Measurements from ENCODE around the gene PDE9A.
"Not testable (repeated sequence)": the region's sequence is repeated elsewhere in the genome, so short reads cannot be mapped to it uniquely, and the experiment has no call there.

PDE9A gene

DNA sequence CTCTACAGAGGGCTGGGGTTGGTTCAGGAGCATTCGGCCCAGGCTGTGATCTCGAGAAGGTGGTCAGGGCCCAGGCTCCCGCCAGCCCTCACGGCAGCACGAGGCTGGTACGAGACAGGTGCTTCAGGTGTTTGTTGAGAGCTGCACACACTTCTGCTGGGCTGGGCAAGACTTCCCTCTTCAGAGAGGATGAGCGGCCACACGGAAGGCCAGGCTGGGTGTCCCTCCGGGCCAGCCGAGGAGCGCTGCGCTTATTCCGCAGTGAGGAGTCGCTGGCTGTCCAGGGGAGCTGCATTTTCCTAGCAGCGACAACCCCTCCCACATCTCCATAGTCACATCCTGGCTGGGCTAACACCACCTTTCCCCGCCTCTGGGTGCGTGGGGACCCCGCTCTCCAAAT lies 50.5 kb downstream of the PDE9A start:
- Histone ChIP-seq H3K27me3 (ENCODE audit: insufficient read depth, low read length) (no peaks in the 10 kb centered on the region), H3K4me3 (ENCODE audit: low read length) (no peak overlapping the region), H3K4me1 (ENCODE audit: insufficient read depth, low read length) (peaks cover 31% of the 10 kb centered on the region), H2AFZ (ENCODE audit: low read depth, low read length) (no peak overlapping the region), H3K36me3 (ENCODE audit: insufficient read depth, low read length) (no peaks in the 10 kb centered on the region), H3K9me3 (ENCODE audit: low read length) (peaks cover 14% of the 10 kb centered on the region)

DNA sequence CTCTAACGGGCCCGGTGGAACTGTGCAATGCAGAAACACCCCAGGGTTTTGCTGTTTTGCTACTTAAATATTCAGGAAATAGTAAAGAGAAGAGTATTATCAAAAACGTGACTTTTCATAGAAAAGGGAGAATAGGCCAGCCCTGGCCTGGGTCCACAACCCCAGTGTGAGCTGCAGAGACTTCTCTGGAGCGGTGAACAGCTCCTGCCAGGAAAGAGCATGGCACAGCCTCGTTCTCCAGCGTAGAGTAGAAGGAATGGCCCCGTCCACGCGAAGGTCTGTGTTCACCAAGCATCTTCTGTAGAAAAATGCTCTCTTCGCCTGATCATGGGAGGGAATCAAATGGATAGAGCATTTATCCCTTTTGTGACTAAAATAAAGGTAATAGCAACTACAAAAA lies 51.4 kb downstream of the PDE9A start:
- Histone ChIP-seq H3K4me1 (ENCODE audit: insufficient read depth, low read length) (peaks cover 31% of the 10 kb centered on the region), H3K27me3 (ENCODE audit: insufficient read depth, low read length) (no peaks in the 10 kb centered on the region), H2AFZ (ENCODE audit: low read depth, low read length) (no peak overlapping the region), H3K36me3 (ENCODE audit: insufficient read depth, low read length) (no peaks in the 10 kb centered on the region), H3K9me3 (ENCODE audit: low read length) (peaks cover 14% of the 10 kb centered on the region), H3K4me3 (ENCODE audit: low read length) (no peak overlapping the region)

DNA sequence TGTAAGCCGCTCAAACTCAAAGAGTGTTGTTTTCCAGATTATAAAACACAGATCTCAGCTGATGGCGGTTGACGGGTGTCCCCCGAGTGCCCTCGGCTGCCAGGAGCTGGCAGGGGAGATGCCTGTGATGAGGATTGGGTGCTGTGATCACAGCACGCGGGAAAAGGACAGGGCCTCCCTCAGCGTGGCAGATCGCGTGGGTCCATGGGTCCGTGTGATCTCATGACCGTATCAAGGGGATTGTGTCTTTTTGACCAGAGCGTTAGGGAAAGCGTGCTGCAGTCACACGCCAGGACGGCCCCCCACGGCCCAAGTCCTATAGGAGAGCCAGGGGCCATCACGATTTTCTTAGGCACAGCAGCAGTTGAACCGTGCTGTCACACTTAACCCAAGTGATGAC lies 51.9 kb downstream of the PDE9A start:
- Histone ChIP-seq H3K36me3 (ENCODE audit: insufficient read depth, low read length) (no peaks in the 10 kb centered on the region), H3K27me3 (ENCODE audit: insufficient read depth, low read length) (no peaks in the 10 kb centered on the region), H3K4me1 (ENCODE audit: insufficient read depth, low read length) (peaks cover 31% of the 10 kb centered on the region)

DNA sequence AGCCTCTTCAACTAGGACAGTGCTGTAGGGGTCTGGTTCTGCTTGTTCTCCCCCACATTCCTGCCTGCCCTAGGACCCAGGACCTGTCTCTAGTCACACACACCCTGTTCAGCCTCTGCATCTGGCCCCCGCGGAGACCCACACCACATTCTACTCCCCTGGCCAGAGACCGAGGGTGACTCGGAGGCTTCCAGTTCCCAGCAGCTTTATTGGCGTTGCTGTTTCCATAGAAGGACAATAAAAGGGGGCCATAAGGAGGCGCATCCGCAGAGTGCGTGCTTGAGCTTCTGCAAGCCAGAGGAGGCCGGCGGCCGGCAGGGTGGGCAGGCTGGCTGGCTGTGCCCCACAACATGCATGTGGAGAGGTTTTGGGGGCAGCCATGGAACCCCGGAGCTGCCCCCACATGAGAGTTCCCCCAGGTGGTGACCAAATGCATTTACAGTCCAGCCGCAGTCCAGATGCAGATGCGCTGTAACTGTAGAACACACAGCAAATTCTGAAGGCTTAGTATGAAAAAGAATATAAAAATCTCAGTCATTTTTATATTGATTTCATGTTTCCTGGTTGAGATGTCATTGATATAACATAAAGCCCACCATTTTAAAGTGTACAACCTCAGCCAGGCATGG lies 52.4 kb downstream of the PDE9A start:
- Histone ChIP-seq H3K4me3 (ENCODE audit: low read length) (no peak overlapping the region), H2AFZ (ENCODE audit: low read depth, low read length) (no peak overlapping the region), H3K36me3 (ENCODE audit: insufficient read depth, low read length) (no peaks in the 10 kb centered on the region), H3K27me3 (ENCODE audit: insufficient read depth, low read length) (no peaks in the 10 kb centered on the region), H3K4me1 (ENCODE audit: insufficient read depth, low read length) (peaks cover 31% of the 10 kb centered on the region), H3K9me3 (ENCODE audit: low read length) (peaks cover 12% of the 10 kb centered on the region)

More for the DNA sequence above, 51.9 kb downstream of the PDE9A start:
- no peak overlapping the region for H3K4me3 ChIP-seq (ENCODE audit: low read length)
- H3K9me3 ChIP-seq (ENCODE audit: low read length) = peaks cover 13% of the 10 kb centered on the region
- no peak overlapping the region for H2AFZ ChIP-seq (ENCODE audit: low read depth, low read length)

DNA sequence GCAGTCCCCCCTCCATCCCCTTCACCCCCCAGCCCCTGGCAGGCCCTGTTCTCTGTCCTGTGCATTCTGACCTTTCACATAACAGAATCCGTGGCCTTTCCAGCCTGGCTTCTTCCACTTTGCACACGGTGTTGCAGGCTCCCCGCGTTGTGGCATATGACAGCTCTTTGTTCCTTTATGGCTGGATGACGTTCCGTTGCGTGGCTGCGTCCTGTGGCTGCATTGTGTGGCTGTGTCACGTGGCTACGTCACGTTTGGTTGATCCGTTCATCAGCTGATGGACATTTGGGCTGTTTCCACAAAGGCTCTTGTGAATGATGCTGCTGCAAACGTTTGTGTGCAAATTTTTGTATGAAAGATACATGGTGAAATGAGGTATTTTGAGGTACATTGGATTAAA lies 53.3 kb downstream of the PDE9A start:
- Histone ChIP-seq H3K4me3 (ENCODE audit: low read length) (no peak overlapping the region), H3K9me3 (ENCODE audit: low read length) (peaks cover 8% of the 10 kb centered on the region), H3K27me3 (ENCODE audit: insufficient read depth, low read length) (no peaks in the 10 kb centered on the region), H3K36me3 (ENCODE audit: insufficient read depth, low read length) (no peaks in the 10 kb centered on the region), H3K4me1 (ENCODE audit: insufficient read depth, low read length) (peaks cover 35% of the 10 kb centered on the region), H2AFZ (ENCODE audit: low read depth, low read length) (no peak overlapping the region)

DNA sequence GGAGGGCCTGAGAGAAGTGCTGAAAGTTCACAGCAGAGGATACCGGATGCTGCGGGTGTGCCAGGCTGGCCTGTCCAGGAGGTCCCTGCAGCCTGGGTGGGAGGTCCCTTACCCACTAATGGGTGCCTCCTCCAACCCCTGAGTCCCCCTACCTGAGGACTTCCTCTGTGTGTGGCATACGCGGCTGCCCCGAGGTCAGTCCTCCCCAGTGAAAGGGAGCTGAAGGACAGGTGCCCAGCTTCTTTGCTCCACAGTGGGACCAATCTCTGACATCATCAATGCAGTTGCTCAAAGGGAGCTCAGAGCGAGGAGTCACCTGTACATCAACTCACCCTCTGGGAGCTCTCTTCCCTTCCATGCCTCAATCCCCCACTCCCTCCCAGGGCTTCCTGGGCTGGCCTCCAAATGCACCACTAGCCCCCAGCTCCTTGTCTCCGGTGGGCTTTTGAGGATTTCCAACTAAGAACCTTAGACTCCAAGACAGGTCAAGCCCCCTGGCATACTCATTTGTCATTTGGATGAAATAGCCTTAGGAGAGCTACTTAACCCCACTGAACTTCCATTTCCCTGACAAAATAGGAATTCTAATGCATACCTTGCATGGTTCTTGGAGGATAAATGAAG lies 53.9 kb downstream of the PDE9A start:
- Histone ChIP-seq H2AFZ (ENCODE audit: low read depth, low read length) (no peak overlapping the region), H3K27me3 (ENCODE audit: insufficient read depth, low read length) (no peaks in the 10 kb centered on the region), H3K9me3 (ENCODE audit: low read length) (peaks cover 7% of the 10 kb centered on the region), H3K36me3 (ENCODE audit: insufficient read depth, low read length) (no peaks in the 10 kb centered on the region), H3K4me1 (ENCODE audit: insufficient read depth, low read length) (peaks cover 37% of the 10 kb centered on the region), H3K4me3 (ENCODE audit: low read length) (no peak overlapping the region)

DNA sequence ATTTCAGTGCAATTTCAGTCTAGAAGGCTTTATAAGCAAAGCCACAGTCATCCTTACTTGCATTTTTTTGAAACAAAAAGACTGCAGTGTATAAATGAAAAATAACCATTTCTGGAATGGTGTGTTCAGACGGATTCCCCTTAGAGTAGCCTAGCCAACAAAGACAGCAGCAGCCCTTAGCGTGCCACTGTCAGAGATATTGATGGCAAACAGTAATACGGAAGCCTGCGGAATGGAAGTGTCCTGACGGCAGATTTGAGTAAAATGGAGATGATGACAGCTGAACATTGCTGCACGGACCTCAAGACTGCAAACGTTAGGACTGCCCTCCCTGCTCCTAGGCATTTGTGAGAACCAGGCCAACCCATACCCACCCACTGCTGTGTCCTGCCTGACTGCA lies 54.7 kb downstream of the PDE9A start:
- no peak overlapping the region for H3K4me3 ChIP-seq (ENCODE audit: low read length)
- no peaks in the 10 kb centered on the region for H3K27me3 ChIP-seq (ENCODE audit: insufficient read depth, low read length)
- peaks cover 37% of the 10 kb centered on the region for H3K4me1 ChIP-seq (ENCODE audit: insufficient read depth, low read length)
- H2AFZ ChIP-seq (ENCODE audit: low read depth, low read length) = no peak overlapping the region
- H3K9me3 ChIP-seq (ENCODE audit: low read length) = peaks cover 4% of the 10 kb centered on the region
- H3K36me3 ChIP-seq (ENCODE audit: insufficient read depth, low read length) = no peaks in the 10 kb centered on the region

DNA sequence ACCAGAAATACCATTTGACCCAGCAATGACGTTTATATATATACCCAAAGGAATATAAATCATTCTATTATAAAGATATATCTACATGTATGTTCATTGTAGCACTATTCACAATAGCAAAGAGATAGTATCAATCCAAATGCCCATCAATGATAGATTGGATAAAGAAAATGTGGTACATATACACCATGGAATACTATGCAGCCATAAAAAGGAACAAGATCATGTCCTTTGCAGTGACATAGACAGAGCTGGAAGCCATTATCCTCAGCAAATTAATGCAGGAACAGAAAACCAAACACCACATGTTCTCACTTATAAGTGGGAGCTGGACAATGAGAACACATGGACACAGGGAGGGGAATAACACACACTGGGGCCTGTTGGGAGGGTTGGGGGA lies 55.5 kb downstream of the PDE9A start:
- not testable (repeated sequence) for H3K4me3 ChIP-seq (ENCODE audit: low read length); H2AFZ ChIP-seq (ENCODE audit: low read depth, low read length); H3K9me3 ChIP-seq (ENCODE audit: low read length); H3K36me3 ChIP-seq (ENCODE audit: insufficient read depth, low read length); H3K27me3 ChIP-seq (ENCODE audit: insufficient read depth, low read length)
- peaks cover 32% of the 10 kb centered on the region for H3K4me1 ChIP-seq (ENCODE audit: insufficient read depth, low read length)

DNA sequence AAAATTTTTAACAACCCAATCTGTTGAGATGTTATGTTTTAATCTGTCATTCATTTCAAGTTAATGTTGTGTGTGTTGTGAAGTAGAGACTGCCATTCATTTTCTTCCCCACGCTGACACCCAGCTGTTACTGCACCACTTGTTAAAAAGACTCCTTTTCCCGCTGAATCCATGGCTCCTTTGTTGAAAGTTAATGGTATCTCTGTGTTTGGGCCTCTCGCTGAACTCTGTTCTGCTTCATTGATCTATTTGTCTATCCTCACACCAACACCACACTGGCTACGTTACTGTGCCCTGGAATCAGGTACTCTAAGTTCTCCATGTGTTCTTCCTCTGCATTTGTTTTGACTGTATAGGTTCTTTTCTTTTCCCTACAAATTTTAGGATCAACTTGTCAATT lies 58.2 kb downstream of the PDE9A start:
- H3K27me3 ChIP-seq (ENCODE audit: insufficient read depth, low read length) = no peaks in the 10 kb centered on the region
- no peak overlapping the region for H3K4me3 ChIP-seq (ENCODE audit: low read length)
- H2AFZ ChIP-seq (ENCODE audit: low read depth, low read length) = no peak overlapping the region
- H3K36me3 ChIP-seq (ENCODE audit: insufficient read depth, low read length) = no peaks in the 10 kb centered on the region
- peaks cover 2% of the 10 kb centered on the region for H3K9me3 ChIP-seq (ENCODE audit: low read length)
- H3K4me1 ChIP-seq (ENCODE audit: insufficient read depth, low read length) = peaks cover 21% of the 10 kb centered on the region

DNA sequence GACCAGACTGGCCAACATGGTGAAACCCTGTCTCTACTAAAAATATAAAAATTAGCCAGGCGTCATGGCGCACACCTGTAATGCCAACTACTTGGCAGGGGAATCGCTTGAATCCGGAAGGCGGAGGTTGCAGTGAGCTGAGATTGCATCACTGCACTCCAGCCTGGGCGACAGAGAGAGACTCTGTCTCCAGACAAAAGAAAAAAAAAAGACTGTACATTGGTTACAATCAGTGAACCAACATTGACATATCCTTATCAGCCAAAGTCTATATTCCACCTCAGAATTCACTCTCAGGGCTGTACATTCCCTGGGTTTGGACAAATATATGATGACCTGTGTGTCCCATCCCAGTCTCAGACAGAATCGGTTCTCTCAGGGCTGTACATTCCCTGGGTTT lies 62.0 kb downstream of the PDE9A start:
- H3K27me3 ChIP-seq (ENCODE audit: insufficient read depth, low read length); H3K9me3 ChIP-seq (ENCODE audit: low read length); H3K4me3 ChIP-seq (ENCODE audit: low read length); H2AFZ ChIP-seq (ENCODE audit: low read depth, low read length); H3K36me3 ChIP-seq (ENCODE audit: insufficient read depth, low read length); H3K4me1 ChIP-seq (ENCODE audit: insufficient read depth, low read length): not testable (repeated sequence)

DNA sequence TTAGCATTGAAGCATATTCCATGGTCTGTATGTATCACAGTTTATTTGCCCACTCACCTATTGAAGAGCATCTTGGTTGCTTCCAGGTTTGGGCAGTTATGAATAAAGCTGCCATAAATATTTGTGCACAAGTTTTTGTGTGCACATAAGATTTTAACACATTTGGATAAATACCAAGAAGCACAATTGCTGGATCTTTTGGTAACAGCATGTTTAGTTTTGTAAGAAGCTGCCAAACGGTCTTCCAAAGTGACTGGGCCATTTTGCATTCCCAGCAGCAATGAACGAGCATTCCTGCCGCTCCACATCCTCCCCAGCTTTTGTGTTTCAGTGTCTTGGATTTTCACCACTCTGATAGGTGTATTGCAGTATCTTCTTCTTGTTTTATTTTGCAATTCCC lies 62.7 kb downstream of the PDE9A start:
- Histone ChIP-seq H2AFZ (ENCODE audit: low read depth, low read length) (no peak overlapping the region), H3K27me3 (ENCODE audit: insufficient read depth, low read length) (no peaks in the 10 kb centered on the region)

DNA sequence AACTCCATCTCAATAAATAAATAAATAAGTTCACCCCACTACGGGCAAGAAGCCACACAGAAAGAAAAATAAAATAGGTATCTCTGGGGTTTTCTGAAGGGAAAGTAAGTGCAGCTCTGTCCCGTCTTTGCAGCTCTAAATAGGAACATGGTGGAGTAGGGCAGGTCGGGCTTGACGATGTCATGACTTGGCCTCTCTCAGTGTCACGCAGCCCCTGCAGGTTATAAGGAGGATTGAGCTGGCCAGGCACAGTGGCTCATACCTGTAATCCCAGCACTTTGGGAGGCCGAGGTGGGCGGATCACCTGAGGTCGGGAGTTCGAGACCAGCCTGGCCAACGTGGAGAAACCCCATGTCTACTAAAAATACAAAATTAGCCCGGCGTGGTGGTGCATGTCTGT lies 67.1 kb downstream of the PDE9A start:
- not testable (repeated sequence) for H2AFZ ChIP-seq (ENCODE audit: low read depth, low read length); H3K9me3 ChIP-seq (ENCODE audit: low read length); H3K4me3 ChIP-seq (ENCODE audit: low read length); H3K27me3 ChIP-seq (ENCODE audit: insufficient read depth, low read length); H3K36me3 ChIP-seq (ENCODE audit: insufficient read depth, low read length)
- H3K4me1 ChIP-seq (ENCODE audit: insufficient read depth, low read length) = peaks cover 13% of the 10 kb centered on the region

More for the DNA sequence above, 62.7 kb downstream of the PDE9A start:
- no peaks in the 10 kb centered on the region for H3K9me3 ChIP-seq (ENCODE audit: low read length)
- H3K4me1 ChIP-seq (ENCODE audit: insufficient read depth, low read length) = peaks cover 7% of the 10 kb centered on the region
- H3K4me3 ChIP-seq (ENCODE audit: low read length) = no peak overlapping the region
- no peaks in the 10 kb centered on the region for H3K36me3 ChIP-seq (ENCODE audit: insufficient read depth, low read length)

DNA sequence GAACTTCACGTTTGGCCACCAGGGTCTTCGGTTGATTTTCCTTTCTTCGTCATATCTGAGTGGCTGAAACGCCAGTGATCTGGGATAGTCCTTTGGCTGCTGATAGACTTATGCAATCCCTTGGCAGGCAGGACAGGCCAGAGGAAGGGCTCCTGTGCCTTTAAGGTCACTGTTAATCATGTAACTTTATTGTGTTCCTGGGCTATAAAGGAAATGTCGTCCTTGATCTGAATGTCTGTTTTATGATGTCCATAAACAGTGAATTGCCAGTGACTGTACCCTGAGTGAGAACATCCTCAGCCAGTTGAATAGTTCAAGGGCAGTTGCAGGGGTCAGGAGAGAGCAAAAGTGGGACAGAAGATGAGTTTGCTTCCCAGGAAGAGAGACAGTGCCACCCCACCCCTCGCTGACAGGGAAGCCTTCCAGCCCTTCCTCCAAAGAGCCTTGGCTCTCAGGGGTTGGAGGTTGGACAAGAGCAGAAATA lies 68.0 kb downstream of the PDE9A start:
- H3K36me3 ChIP-seq (ENCODE audit: insufficient read depth, low read length) = no peaks in the 10 kb centered on the region
- no peak overlapping the region for H2AFZ ChIP-seq (ENCODE audit: low read depth, low read length)
- H3K4me3 ChIP-seq (ENCODE audit: low read length) = no peak overlapping the region
- no peaks in the 10 kb centered on the region for H3K27me3 ChIP-seq (ENCODE audit: insufficient read depth, low read length)
- H3K9me3 ChIP-seq (ENCODE audit: low read length) = no peaks in the 10 kb centered on the region
- H3K4me1 ChIP-seq (ENCODE audit: insufficient read depth, low read length) = peaks cover 13% of the 10 kb centered on the region

DNA sequence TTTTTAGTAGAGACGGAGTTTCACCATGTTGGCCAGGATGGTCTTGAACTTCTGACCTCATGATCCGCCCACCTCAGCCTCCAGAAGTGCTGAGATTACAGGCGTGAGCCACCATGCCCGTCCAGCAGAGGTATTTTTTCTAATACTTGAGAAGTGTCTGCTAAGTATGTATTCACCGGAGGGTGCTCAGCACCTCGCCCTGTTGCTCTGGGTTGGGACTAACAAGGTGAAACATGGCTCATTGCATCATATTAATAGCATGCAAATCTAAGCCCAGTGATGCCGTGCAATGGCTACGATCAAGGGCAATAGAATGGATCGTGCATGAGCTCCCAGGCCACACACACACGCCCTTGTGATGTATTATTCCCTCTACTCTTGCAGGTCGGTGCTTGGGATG lies 68.7 kb downstream of the PDE9A start:
- Histone ChIP-seq H3K27me3 (ENCODE audit: insufficient read depth, low read length) (no peaks in the 10 kb centered on the region), H3K4me3 (ENCODE audit: low read length) (no peak overlapping the region), H3K9me3 (ENCODE audit: low read length) (no peaks in the 10 kb centered on the region), H2AFZ (ENCODE audit: low read depth, low read length) (no peak overlapping the region), H3K36me3 (ENCODE audit: insufficient read depth, low read length) (no peaks in the 10 kb centered on the region), H3K4me1 (ENCODE audit: insufficient read depth, low read length) (peaks cover 13% of the 10 kb centered on the region)

Measured in neuron (in vitro differentiated cells).